Stimulated activated CD4-positive, alpha-beta T cell treated with anti-CD3 and anti-CD28 coated beads, Interleukin-1b, Interleukin-23, amount 100 ng/mL, for 24 hours (primary cell): ENCODE results near the gene SLC24A4.

ENCODE experiments used
- DNase-seq, 4 experiments: peaks; one replicate each; pipeline ENCODE4 v3.0.0-alpha.2; 2020; ENCODE audit warnings: low read depth in 4 of 4, low spot score in 1 of 4

Gene SLC24A4

DNA sequence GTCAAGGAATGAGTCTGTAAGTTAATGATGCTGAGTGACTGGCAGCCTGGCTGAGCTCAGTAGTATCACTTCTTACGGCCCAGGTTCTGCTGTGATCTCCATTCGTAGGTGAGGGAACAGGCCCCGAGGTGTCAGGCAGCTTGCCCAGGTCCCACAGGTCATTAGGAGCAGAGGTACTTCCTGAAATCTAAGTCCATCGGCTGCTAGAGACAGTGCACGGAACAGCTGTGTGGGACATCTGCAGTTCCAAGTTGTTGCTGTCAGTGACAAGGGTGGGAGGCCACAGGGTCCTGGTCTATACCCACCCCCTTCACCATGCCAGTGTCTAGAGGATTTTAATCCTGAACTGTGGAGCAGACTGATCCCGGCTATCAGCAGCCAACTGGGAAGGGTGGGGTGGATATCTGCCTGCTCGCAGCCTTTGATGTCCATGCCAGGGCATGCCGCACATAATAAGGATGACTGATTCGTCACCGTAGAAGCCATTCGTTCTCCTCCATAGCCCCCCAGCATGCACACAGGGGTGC, 108.3 kb downstream of the SLC24A4 start:
- no peak for DNase-seq

DNA sequence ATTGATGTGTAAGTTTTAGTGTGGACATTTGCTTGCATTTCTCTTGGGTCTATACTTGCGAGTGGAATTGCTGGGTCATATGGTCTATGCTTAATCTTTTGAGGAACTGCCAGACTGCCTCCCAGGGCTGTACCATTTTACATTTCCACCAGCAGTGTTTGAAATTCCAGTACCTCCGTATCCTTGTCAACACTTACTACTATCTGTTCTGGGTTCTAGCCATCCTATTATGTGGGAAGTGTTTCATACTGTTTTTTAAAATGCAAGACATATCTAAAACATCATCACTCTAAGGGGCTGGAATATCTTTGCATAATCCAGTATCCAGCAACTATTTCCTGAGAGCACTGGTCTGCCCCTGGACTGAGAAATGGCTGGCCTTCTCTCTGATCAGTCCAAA, 110.4 kb downstream of the SLC24A4 start:
- no peak for DNase-seq

DNA sequence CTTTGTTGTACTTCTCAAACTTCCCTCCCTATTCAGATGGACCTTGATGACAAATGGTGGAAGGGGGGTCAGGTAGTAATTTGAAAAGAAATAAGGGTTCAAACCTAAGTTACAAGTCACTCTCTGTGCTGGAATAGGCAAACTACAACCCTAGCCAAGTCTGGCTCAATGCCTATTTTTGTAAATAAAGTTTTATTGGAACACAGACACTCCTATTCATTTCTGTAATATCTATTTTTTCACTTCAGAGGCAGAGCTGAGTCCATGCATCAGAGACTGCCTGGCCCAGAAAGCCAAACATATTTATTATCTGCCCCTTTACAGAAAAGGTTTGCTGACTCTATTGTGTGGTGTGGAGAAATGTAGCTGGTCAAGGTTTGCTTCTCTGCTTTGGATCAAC, 112.2 kb downstream of the SLC24A4 start:
- DNase-seq = no peak

DNA sequence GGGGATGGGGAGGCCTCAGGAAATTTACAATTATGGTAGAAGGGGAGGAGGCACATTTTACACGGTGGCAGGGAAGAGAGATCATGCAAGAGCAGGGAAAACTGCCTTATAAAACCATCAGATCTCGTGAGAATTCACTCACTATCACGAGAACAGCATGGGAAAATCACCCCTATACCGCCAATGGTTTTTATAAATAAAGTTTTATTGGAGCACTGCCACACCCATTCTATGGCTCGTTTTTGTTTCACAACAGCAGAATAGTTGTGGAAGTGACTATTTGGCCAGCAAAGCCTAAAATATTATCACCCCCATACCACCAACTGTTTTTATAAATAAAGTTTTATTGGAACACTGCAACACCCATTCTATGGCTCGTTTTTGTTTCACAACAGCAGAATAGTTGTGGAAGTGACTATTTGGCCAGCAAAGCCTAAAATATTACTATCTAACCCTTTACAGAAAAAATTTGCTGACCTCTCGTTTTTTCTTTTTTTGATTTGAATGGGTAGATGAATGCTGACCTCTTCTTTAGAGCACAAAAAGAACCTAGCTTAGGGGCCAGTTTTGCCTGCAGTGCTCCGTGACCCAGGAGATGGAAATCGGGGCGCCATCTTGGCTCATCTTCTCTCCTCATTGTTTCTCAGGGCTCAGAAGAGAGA, 113.3 kb downstream of the SLC24A4 start:
- no peak for DNase-seq

DNA sequence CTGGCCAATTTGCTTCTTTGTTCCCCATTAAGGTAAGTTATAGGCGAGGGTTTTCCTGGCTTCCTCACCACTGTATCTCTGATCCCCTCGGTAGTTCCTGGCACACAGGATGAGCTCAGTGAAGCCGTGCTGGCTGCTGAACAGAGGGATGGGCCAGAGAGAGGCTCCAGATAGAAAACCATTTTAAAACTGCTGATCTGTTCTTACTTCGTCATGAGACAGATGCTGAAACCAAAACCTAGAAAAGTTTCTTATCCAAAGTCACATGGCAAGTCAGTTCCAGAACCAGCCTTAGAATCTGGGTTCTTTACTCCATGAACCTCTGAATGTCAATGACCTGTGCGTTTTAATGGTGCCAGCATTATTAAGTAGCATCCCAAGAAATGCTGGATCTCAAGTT, 114.3 kb downstream of the SLC24A4 start:
- DNase-seq = no peak

DNA sequence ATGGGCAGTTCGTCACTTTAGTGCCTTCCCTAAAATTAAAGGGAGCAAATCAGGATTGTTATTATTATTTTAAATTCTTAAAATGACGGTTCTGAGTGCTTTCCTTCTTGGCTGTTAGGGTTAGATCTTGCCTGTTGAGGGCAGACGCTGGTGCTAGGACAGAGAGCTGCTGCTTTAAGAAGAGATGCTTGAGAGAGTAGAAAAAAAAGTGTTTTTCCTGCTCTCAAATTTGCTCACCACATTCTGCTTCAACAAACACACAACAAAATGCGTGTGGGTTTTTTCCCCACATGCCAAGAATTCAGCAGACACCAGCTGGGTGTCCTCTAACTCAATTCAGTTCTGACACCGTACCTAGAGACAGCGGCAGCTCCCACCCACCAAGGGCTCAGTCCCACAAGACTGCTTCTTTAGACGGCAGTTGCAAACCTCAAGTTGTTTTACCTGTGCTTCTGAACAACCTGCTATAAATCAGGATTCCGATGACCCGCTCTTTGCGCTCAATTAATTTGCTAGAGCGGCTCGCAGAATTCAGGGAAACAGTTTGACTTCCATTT, 114.8 kb downstream of the SLC24A4 start:
- no peak for DNase-seq

DNA sequence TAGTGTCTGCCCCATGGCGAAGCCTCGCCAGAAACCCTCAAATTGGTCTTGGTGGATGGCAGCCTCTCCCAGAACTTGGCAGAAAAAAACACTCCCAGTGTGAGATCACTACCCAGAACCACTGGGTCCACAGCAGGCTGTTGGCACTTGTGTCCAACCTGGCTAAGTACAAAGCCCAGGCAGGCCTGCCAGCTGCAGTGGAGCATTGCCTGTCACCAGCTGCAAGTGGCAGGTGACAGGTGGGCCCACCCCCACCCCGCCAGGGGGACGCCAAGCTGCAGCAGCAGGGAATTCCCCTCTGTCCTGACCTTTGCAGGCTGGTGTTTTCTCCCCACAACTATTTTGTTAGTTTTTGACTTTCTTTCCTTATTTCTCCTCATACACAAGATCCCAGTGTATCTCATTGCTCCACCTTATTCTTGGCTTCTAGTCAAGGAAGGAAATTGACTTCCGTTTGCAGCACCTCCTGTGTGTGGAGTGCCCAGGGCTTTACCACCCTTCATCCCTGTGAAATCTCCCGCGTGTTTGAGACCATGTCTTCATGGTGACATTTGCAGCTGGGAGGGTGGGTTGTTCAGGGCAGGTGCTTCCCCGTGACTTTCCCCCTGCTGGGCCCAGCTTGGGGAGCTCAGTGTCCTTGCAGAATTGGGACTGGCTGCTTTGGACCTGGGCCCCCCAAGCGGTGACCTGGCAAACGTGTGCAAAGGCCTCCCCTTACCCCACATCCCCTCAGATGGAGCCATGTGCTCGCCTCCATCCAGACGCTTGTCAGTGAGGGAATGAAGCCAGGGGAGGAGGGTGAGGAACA, 116.8 kb downstream of the SLC24A4 start:
- no peak for DNase-seq

DNA sequence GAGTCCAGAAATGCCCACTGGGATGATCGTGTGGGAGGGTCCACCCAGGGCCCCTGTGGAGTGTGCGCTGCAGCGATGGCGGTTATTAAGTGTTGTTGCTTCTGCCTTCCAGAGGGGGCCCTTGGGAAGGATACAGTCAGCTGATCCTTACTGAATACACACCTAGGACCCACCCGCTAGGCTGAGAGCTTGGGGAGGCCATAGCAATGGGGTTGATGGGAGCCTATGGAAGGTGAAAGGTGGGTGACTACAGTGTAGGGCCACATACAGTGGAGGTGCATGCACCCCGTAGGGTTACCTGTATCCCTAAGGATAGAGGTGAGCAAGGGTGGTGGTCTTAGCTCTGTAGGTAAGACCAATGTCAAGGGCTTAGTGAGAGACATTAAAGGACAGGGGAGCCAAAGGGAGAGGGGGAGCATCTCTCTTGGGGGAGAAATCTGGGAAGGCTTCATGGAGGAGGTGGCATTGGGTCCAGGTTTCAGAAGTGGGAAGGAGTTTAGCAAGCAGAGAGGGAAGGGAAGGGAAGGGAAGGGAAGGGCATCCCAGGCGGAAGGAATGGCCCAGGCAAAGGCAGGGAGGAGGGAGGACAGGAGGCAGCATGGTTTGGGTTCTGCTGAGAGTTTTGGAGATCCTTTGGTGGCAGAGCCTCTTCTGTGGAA, 117.5 kb downstream of the SLC24A4 start:
- no peak for DNase-seq

DNA sequence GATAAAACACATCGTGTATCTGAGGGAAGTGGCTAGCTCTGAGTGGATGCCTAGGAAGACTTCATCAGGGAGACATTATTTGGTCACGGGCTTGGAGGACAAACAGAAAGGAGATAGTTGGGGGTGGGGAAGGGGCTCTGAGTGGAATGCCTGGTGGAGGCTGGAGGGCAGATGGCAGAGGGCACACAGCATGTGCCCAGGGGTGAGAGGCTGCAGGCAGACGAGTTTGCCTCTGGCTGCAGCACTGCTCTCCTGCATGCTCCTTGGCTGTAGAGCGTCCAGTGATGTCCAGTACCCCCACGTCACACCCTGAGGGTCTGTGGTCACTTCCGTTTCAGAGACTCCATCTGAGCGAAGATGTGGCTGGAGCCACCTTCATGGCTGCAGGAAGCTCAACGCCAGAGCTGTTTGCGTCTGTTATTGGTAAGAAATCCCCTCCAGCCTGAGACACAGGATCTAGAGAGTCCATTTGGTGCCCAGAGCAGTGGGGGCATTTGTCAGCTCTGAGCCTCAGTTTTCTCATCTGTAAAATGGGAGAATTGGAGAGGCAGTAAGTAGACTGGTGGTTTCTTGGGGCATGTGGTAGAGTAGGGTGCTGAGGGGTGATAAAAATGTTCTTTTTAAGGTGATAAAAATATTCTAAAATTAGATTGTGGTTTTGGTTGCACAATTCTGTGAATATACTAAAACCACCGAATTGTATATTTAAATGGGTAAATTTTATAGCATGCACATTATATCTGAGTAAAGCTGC, 119.0 kb downstream of the SLC24A4 start:
- no peak for DNase-seq

DNA sequence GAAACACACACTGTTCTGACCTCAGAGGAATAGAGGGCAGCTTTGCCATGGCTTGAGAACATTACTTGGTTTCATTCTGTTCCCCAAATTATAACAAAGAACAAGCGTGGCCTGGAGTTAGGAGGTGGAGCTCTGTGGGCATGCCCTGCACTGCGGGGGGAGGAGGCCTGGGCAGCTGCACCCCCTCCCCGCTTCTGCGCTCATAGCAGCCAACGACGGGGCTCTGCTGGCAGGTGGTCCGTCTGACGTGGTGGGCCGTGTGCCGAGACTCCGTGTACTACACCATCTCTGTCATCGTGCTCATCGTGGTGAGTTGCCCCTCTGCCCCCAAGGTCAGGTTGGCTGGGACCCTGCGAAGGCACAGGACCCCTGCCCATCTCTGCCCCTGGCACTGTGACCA, 120.2 kb downstream of the SLC24A4 start:
- DNase-seq = no peak

DNA sequence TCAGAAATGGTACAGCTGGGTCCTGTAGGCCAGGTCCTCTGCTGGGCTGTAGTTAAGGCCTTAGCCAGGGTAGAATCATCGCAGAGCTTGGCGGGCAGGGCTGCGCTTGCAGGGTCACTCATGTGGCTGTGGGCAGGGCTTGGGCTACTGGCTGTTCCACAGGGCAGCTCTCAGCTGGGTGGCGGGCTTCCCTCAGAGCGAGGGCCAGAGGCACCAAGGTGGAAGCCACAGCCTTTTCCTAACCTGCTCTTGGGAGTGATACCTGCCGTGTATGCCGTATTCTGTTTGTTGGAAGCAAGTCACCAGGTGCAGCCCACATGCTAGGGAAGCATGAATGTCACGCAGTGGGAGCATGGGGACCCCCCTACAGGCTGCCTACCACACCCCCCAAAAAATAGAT, 120.8 kb downstream of the SLC24A4 start:
- no peak for DNase-seq

DNA sequence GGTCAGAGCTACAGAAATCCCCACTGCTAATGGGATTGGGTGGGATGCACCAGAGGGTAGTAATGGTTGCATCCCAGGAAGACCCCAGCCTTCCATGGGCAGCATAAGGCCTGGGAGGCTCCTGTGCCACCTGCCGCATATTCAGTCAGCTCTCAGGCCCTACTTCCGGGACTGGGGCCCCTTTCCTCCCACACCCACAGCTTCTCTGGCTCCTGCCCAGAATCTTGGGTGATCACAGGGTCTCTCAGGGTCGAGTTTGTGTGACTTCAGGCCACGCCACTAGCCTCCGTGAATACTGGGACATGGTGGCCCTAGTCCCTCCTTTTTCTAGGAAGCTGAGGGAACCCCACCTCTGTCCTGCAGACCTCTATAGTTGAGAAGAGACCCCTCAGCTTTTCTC, 123.8 kb downstream of the SLC24A4 start:
- no peak for DNase-seq

DNA sequence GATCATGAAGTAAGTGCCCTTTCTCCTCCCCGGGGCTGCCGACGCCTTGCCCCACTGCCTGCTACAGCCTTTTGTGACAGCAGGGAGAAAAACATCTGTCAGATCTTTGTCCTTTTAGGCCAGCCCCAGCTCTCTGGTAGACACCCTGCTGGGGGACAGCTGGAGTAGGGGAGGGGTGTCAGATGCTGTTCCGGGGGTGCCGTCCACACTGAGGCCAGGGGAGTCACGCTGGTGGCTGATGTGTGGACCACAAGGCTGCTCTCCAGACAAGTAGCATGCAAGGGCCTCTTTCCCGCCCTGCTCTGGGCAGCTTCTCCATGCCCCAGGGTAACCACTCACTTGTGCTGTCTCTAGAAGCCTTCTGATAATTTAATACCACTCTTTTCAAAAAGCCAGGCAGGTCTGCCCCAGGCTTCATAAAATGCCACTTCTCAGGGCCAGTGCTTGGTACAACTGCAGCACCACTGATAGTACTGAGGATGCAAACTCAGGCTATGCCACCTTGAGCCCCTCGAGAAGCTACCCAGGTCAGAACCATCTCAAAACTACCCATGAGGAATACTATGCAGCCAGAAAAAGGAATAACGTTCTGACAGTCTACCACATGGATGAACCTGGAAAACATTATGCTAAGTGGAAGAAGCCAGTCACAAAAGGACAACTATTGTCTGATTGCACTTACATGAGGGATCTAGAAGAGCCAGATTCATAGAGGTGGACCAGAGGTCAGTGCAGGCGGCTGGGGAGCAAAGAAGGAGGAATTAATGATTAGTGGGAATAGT, 124.6 kb downstream of the SLC24A4 start:
- no peak for DNase-seq

DNA sequence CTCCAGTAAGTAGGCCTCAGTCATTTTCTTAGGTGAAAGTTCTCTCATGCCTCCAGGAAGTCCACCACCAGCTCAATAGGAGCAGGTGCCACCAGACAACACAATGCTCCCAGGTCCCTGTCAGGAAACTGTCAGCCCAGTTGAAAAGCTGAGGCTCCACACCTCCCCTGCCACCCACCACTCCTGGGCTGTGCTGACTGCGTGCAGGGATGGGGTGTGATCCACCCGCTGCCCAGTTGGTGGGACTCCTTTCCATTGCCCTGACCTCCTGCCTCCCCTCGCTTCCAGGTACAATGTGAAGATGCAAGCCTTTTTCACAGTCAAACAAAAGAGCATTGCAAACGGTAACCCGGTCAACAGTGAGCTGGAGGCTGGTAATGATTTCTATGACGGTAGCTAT, 125.8 kb downstream of the SLC24A4 start:
- no peak for DNase-seq

DNA sequence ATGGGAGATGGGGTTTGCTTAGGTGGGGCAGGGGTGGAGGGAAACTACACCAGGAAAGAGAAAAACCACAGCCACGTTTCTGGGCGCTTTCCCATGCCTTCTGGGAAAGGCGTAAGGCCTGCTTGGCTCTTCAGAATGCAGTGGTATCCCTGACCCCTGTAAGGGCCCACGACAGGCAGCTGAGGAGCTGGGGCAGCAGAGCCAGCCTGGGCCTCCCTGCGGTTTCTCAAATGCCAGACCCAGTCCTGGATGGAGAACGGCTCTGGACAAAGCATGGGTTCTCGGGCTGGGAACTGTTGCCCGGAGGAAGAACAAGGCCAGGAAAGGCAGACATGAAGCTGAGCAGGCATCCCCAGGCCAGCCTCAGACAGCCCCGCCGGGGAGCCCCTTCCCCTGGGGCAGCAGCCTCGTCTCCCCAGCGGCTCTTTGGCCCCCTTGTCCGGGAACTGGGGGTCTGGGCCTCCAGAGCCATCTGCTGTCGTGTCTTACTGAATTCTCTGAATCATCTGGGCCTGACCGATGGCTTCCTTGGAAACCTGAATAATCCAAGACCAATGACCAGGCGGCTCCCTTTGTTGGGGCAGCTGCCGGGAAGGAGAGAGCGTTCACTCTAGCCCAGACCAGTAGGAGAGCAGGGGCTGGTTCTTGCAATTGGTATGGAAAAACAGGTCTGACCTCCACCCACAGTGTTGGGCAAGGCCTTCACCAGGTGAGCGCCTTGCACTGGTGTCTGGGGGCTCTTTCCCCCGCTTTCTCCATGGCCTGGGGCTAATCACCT, 126.6 kb downstream of the SLC24A4 start:
- no peak for DNase-seq

DNA sequence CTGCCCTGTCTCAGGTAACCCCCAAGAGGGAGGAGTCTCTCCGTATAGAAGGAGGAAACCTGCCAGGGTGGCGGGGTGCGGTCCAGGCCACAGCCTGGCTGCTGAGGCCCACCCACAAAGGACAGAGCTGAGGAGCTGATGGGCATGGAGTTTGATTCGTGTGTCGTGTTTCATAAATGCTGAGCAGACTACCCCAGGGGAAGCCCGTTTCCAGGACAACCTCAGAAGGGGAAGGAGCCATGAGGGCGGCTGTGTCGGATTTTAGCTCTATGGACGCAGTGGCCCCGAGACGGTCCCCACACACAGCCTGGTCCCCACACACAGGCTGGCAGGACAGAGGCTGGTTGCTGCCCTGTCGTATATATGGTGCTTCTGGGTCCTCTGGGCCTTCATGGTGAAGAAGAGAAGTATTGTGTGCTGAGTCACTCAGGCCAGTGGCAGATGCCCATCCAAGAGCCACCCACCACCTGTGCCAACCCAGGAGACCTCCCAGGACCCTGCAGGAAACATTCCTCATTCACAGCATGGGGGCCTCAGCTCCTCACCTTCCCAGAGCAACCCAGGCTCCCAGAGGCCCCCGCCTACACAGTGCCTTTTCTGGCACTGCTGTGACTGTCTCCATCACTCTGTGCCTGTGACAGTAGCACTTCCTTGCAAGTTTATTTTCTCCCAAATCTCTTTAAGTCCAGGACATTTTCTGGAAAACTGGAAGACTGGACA, 127.5 kb downstream of the SLC24A4 start:
- no peak for DNase-seq

DNA sequence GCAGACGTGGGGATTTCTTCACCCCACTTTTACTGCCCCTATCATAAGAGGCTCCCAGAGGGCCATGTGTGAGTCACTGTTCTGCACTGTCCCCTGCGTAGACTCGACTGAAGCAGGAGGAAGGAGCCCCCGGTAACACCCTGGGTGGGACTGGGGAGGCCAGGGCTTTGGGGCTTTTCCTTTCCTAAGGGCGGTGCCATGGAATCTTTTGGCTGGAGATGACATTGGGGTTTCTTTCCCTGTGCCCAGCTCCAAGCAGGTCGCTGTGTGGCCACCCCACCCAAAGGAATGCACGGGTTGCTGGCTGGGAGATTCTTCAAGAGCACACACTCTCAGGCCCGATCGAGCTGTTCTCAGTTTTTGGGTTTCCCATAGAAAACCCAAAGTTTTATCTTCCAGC, 128.3 kb downstream of the SLC24A4 start:
- no peak for DNase-seq

DNA sequence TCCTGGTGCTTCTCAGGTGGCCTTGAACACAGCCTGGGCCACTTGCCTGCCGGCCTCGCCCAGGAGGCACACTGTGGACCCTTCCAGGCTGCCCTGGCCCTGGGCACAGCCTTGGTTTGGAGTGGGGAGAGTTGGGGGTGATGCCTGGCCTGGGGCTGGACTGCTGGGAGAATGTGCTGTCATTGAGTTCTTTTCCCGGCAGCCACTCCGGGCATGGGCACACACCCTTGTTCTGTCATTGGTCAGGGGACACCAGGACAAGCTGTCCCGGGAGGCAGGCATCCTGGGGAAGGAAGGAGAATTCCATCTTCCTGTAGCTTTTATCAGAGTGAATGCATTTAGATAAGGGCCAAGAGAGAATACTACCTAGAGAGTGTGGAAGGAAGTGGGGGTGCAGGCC, 128.8 kb downstream of the SLC24A4 start:
- no peak for DNase-seq

DNA sequence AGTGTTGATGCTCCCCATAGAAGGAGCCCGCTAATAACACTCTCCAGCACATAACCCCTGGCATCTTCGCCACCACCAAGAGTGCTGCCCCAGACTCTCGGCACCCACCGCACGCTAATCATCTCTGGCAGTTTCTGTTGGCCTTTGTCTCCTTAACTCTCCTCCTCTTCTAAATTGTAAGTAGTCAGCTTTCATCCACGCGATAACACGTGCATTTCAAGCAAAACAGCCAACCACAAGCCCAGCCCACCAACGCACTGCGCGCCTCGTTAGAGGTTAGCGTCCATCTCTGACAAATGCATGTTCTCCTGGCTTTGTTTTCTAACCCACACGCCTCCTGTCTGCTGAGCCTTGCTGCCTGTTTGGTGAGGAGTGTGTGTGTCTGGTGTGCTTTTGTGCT, 129.5 kb downstream of the SLC24A4 start:
- DNase-seq = no peak
